Neural crest cell (in vitro differentiated cells): ENCODE measurements around the gene SPACA6. TPM values are rescaled to one million over a fixed set of nuclear protein-coding genes. Genes with fewer than 3 reads are reported as not detected.

ENCODE experiments used
- DNase-seq: peaks from one replicate; pipeline ENCODE4 v3.0.0; 2021; ENCODE audit warnings: low read depth, mixed read lengths, low spot score
- H3K27ac Mint-ChIP-seq: one replicate; pipeline ENCODE4 v1.8.0; 2021; ENCODE audit warnings: mild to moderate bottlenecking, mixed read lengths; ENCODE audit not compliant: unreplicated experiment
- H3K27me3 Mint-ChIP-seq: 2 replicates; pipeline ENCODE4 v1.8.0; 2021; ENCODE audit warnings: low read depth, mild to moderate bottlenecking, mixed read lengths
- H3K36me3 Mint-ChIP-seq: 2 replicates; pipeline ENCODE4 v1.8.0; 2021; ENCODE audit warnings: low read depth, mild to moderate bottlenecking, mixed read lengths
- H3K4me1 Mint-ChIP-seq: 2 replicates; pipeline ENCODE4 v1.8.0; 2021; ENCODE audit warnings: mixed read lengths
- H3K4me3 Mint-ChIP-seq: one replicate; pipeline ENCODE4 v1.8.0; 2021; ENCODE audit warnings: mild to moderate bottlenecking, mixed read lengths
- H3K9me3 Mint-ChIP-seq: 2 replicates; pipeline ENCODE4 v1.8.0; 2021; ENCODE audit warnings: mixed read lengths
- total RNA-seq: library from RNA; stranded (reverse); gene quantifications from 2 replicates; pipeline ENCODE4 v1.2.1, GENCODE V29; 2021
- TF ChIP-seq, protein P1 (sequence below): fragments of 200-600 bp; sonication (generic); conservative IDR thresholded peaks from 2 replicates; pipeline ENCODE4 v1.5.0; 2021; ENCODE audit warnings: antibody characterized with exemption, mild to moderate bottlenecking

SPACA6 gene
- total RNA-seq, 1 donor from 2014 or later, result 4.2 TPM

DNA sequence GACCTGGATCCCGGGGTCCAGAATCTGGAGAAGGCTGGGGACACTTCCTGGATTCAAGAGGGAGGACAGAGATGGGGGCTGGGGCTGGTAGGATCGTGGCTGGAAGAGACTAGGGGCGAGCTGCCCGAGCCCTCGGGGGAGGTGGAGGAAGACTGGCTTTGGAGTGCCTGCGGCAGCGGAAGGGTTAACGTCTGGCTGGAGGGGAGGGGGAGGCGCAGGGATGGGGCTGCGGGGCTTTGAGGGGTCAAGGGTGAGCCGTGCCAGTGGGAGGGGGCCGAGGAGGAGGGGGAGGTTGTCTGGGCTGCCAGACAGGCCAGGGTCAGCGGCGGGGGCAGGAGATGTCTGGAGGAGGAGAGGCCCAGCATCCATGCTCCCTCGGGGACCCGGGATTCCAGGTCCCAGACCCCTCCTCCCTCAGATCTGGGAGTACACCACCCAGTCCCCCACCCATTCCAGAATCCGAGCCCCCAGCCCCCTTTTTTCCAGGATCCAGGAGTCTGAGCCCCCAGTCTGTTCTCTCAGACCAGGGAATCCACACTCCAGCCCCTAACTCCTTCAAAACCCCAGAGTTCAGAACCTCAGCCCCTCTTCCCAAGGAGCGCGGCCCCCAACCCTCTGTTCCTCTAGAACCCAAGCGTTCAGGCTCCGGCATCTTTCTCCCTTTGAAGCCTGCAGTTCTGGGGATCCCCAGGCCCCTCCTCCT lies 3.2 kb upstream of the SPACA6 start:
- H3K4me1 Mint-ChIP-seq, result peaks cover 34% of the 10 kb centered on the region
- TF ChIP-seq, protein P1, sequence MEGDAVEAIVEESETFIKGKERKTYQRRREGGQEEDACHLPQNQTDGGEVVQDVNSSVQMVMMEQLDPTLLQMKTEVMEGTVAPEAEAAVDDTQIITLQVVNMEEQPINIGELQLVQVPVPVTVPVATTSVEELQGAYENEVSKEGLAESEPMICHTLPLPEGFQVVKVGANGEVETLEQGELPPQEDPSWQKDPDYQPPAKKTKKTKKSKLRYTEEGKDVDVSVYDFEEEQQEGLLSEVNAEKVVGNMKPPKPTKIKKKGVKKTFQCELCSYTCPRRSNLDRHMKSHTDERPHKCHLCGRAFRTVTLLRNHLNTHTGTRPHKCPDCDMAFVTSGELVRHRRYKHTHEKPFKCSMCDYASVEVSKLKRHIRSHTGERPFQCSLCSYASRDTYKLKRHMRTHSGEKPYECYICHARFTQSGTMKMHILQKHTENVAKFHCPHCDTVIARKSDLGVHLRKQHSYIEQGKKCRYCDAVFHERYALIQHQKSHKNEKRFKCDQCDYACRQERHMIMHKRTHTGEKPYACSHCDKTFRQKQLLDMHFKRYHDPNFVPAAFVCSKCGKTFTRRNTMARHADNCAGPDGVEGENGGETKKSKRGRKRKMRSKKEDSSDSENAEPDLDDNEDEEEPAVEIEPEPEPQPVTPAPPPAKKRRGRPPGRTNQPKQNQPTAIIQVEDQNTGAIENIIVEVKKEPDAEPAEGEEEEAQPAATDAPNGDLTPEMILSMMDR, result no peak
- peaks cover 29% of the 10 kb centered on the region for H3K27me3 Mint-ChIP-seq
- DNase-seq, result peak; percentile 74
- H3K36me3 Mint-ChIP-seq, result no peaks in the 10 kb centered on the region
- H3K27ac Mint-ChIP-seq, result no peak overlapping the region
- peak overlapping the region; percentile 86 for H3K4me3 Mint-ChIP-seq
- no peaks in the 10 kb centered on the region for H3K9me3 Mint-ChIP-seq

DNA sequence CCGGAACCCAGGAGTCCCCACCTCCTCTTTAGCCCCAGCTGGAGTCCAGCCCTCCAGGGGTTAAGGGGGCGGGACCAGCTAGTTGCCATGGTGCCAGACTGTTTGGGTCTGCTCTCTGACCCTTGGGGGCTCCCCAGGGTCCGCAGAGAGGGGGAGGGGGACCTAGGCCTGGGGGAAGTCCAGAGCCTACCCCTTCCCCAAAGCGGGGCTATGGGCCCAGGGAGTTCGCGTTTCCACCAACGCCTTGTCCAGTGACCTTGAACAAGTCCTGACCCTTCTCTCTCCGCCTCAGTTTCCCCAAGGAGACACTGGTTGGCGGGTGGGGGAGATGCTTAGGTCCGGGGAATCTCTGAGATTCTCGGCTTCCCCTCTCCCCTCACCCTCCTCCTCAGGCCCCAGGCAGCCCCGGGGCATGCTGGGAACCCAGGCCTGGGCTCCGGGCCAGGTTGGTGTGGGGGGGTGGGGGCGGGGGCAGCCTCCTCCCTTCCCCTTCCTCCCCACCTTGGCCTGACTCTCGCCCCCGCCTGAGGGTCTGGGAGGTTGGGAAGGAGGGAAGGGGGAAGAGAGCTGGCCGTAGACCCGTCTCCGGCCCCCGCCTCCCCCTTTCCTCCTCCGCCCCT lies 2.6 kb upstream of the SPACA6 start:
- H3K9me3 Mint-ChIP-seq, result no peaks in the 10 kb centered on the region
- H3K36me3 Mint-ChIP-seq, result no peaks in the 10 kb centered on the region
- TF ChIP-seq, protein P1, result no peak
- H3K27ac Mint-ChIP-seq, result no peak overlapping the region
- no peak for DNase-seq
- peak overlapping the region; percentile 86 for H3K4me3 Mint-ChIP-seq
- H3K4me1 Mint-ChIP-seq, result peaks cover 34% of the 10 kb centered on the region
- peaks cover 25% of the 10 kb centered on the region for H3K27me3 Mint-ChIP-seq

DNA sequence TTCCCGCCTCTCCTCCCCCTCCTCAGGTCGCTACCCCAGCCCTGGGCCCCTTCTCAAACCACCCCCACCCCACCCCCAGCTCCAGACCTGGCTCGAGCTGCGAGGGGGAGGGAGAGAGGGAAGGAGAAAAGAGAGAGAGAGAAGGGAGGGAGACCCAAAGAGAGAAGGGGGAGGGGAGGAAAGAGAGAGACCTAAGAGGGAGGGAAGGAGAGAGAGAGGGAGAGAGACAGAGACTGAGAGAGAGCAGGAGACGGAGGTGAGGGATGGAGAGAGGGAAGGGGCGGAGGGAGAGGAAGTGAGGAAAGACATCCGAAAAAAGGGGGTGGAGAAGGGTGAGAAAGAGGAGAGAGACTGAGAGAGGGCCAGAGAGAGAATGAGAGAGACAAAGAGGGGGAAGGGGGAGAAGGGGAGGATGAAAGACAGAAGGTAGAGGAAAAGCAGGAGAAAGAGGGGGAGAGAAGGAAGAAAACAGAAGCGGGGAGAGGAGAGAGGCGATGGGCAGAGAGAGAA lies 2.0 kb upstream of the SPACA6 start:
- Mint-ChIP-seq H3K4me1 (peaks cover 34% of the 10 kb centered on the region), H3K9me3 (no peaks in the 10 kb centered on the region), H3K27ac (no peak overlapping the region), H3K27me3 (peaks cover 25% of the 10 kb centered on the region), H3K4me3 (peak overlapping the region; percentile 56), H3K36me3 (no peaks in the 10 kb centered on the region)
- TF ChIP-seq, protein P1, result no peak
- DNase-seq, result no peak

DNA sequence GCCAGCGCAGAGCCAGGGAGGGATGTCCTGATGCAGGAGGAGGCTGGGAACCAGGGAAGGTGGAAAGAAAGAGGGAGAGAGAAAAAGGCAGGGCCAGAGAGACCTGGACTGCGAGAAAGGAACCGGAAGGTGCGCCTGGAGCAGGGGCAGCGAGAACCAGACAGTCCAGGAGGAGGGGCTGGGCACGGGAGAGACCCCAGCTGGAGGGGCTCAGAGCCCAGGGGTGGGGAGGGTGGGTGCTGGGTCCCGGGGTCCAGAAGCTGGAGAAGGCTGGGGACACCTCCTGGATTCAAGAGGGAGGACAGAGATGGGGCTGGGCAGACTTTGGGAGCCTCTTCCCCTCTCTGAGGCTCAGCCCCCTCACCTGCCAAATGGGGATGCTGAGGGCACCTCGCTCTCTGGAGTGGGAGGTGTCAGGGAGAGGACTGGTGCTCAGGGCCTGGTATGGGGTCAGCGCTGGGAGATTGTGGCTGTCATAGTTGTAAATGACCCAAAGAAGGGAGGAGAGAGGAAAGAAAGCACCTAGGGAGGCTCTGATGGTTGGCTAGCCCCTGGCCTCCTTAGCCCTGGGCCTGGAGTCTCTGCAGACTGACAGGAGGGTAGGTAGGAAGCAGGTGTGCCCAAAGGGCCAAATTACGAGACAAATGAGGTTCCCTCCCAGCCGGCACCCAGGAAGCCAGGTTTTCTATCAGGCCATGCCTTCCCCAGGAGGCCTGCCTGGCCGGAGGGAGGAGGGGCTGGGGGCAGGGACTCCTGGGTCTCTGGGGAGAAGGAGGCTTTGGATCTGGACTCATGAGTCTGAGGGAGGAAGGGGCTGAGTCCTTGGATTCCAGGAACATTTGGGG lies 1.3 kb upstream of the SPACA6 start:
- Mint-ChIP-seq H3K36me3 (no peaks in the 10 kb centered on the region), H3K9me3 (no peaks in the 10 kb centered on the region), H3K4me1 (peaks cover 34% of the 10 kb centered on the region), H3K27ac (no peak overlapping the region), H3K4me3 (peak overlapping the region; percentile 56), H3K27me3 (peaks cover 25% of the 10 kb centered on the region)
- TF ChIP-seq, protein P1, result no peak
- no peak for DNase-seq

DNA sequence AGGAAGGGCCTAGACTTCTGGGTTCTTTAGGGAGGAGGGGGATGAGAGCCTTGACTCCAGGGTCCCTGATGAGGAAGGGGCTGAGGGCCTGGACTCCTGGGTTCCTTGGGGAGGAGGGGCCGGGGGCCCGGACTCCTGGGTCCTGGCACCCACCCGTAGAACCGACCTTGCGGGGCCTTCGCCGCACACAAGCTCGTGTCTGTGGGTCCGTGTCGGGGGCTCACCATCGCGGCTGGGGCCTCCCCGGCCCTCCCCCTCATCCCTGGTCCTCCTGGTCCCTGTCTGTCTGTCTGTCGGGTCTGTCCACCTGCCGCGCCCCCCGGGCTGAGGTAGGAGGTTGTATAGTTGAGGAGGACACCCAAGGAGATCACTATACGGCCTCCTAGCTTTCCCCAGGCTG lies 662 bp upstream of the SPACA6 start:
- Mint-ChIP-seq H3K4me1 (peaks cover 31% of the 10 kb centered on the region), H3K36me3 (no peaks in the 10 kb centered on the region), H3K4me3 (no peak overlapping the region), H3K27me3 (peaks cover 23% of the 10 kb centered on the region), H3K9me3 (no peaks in the 10 kb centered on the region), H3K27ac (no peak overlapping the region)
- DNase-seq, result no peak
- TF ChIP-seq, protein P1, result no peak
